ENCODE data around the gene KLHL1. TPM values are rescaled to one million over a fixed set of nuclear protein-coding genes. Genes with fewer than 3 reads are reported as not detected.

Gene KLHL1
- polyA plus RNA-seq, 1 experiment = not detected

DNA sequence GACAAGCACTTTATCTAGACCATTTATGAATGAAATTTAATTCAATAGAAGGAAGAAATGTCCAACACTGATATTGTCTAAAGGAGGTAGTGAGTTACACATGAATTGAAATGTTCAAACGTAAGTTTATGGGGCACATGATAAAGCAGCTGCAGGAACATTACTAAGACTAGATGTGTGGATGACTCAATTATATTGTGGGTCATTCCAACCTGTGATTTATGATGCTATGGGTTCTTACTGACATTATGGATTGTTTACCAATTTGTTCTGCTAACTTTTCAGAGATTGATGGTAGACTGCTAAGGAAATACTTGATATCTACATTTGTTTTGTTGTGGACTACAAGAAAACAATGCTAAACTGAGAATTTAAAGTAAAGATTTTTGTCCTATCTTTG, 56.7 kb downstream of the KLHL1 start:
- ChIA-PET POLR2A (no interaction called here), CTCF (no interaction called here)
- Histone ChIP-seq H3K4me3 (ENCODE audit: low read depth, low read length) (no peak overlapping the region), H3K9me3 (ENCODE audit: control insufficient read depth, insufficient read depth, low read length) (peaks cover 3% of the 10 kb centered on the region; the same call in 1 of the 2 replicates), H3K27me3 (ENCODE audit: control insufficient read depth, insufficient read depth, low read length) (no peaks in the 10 kb centered on the region), H3K27ac (ENCODE audit: low read depth, low read length) (no peak overlapping the region)
- DNase-seq (ENCODE audit: low read depth, low spot score) = no peak
- TF ChIP-seq, protein P1, sequence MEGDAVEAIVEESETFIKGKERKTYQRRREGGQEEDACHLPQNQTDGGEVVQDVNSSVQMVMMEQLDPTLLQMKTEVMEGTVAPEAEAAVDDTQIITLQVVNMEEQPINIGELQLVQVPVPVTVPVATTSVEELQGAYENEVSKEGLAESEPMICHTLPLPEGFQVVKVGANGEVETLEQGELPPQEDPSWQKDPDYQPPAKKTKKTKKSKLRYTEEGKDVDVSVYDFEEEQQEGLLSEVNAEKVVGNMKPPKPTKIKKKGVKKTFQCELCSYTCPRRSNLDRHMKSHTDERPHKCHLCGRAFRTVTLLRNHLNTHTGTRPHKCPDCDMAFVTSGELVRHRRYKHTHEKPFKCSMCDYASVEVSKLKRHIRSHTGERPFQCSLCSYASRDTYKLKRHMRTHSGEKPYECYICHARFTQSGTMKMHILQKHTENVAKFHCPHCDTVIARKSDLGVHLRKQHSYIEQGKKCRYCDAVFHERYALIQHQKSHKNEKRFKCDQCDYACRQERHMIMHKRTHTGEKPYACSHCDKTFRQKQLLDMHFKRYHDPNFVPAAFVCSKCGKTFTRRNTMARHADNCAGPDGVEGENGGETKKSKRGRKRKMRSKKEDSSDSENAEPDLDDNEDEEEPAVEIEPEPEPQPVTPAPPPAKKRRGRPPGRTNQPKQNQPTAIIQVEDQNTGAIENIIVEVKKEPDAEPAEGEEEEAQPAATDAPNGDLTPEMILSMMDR (IDR thresholded peaks at IDR 0.05; ENCODE audit: low read depth, low read length) = no peak

DNA sequence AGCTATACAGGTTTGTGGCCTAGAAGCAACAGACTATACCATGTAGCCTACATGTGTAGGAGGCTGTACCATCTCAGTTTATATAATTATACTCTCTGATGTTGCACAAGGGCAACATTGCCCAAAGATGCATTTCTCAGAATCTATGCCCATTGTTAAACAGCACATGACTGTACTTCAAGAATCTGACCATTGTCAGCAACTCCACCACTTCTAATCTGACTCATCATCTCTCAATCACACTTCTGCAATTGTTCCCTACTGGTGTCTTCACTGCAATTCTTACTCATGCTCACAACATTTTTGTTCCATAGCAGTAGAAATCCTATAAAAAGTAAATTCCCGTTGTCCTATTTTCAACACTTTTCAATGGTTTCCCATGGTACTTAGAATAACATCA, 64.6 kb downstream of the KLHL1 start:
- Histone ChIP-seq H3K27me3 (ENCODE audit: control insufficient read depth, insufficient read depth, low read length) (no peaks in the 10 kb centered on the region), H3K9me3 (ENCODE audit: control insufficient read depth, insufficient read depth, low read length) (peaks cover 13% of the 10 kb centered on the region), H3K27ac (ENCODE audit: low read depth, low read length) (no peak overlapping the region), H3K4me3 (ENCODE audit: low read depth, low read length) (no peak overlapping the region)
- no peak for DNase-seq (ENCODE audit: low read depth, low spot score)
- POLR2A ChIA-PET = no interaction called here
- CTCF ChIA-PET = no interaction called here
- TF ChIP-seq, protein P1 (IDR thresholded peaks at IDR 0.05; ENCODE audit: low read depth, low read length) = no peak

DNA sequence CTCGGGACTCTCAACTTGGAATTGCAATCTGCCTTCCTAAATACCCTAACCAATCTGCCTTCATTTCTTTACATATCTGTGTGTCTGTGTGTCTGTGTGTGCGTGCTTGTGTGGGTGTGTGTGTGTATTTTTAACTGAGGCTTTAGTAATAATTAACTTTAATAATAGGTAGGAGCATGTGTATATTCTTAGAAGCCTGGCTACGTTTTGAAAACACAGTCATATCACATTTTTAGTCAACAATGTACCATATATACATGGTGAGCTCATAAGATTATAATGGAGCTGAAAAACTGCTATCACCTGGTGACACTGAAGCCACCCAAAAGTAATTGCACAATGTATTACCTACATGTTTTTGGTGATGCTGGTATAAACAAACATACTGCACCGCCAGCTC, 66.1 kb downstream of the KLHL1 start:
- peaks cover 10% of the 10 kb centered on the region for H3K9me3 ChIP-seq (ENCODE audit: control insufficient read depth, insufficient read depth, low read length)
- TF ChIP-seq, protein P1 (IDR thresholded peaks at IDR 0.05; ENCODE audit: low read depth, low read length) = no peak
- POLR2A ChIA-PET = no interaction called here
- H3K27ac ChIP-seq (ENCODE audit: low read depth, low read length) = no peak overlapping the region
- CTCF ChIA-PET = no interaction called here
- H3K4me3 ChIP-seq (ENCODE audit: low read depth, low read length) = no peak overlapping the region
- H3K27me3 ChIP-seq (ENCODE audit: control insufficient read depth, insufficient read depth, low read length) = no peaks in the 10 kb centered on the region
- DNase-seq (ENCODE audit: low read depth, low spot score) = no peak

DNA sequence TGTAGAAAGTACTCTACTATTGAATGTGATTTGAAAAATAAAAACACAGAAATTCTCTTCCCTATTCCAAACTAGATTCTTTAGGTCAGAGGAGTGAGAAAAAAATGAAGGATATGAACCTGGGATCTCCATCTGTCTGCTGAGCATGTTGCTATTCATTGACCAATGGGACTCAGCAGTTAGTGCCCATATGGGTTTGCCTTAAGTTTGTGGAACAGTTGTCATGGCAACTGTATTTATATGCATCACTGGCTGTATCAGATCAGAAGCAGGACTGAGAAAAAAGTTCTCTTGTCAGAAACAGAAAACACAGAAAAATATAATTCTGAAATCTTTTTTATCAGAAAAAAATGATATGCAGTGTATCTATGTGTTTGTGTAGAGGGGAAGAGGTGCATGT, 74.0 kb downstream of the KLHL1 start:
- TF ChIP-seq, protein P1 (IDR thresholded peaks at IDR 0.05; ENCODE audit: low read depth, low read length) = no peak
- no peak overlapping the region for H3K27ac ChIP-seq (ENCODE audit: low read depth, low read length)
- peaks cover 11% of the 10 kb centered on the region for H3K9me3 ChIP-seq (ENCODE audit: control insufficient read depth, insufficient read depth, low read length)
- DNase-seq (ENCODE audit: low read depth, low spot score) = no peak
- H3K4me3 ChIP-seq (ENCODE audit: low read depth, low read length) = no peak overlapping the region
- H3K27me3 ChIP-seq (ENCODE audit: control insufficient read depth, insufficient read depth, low read length) = no peaks in the 10 kb centered on the region
- ChIA-PET CTCF (no interaction called here), POLR2A (no interaction called here)

DNA sequence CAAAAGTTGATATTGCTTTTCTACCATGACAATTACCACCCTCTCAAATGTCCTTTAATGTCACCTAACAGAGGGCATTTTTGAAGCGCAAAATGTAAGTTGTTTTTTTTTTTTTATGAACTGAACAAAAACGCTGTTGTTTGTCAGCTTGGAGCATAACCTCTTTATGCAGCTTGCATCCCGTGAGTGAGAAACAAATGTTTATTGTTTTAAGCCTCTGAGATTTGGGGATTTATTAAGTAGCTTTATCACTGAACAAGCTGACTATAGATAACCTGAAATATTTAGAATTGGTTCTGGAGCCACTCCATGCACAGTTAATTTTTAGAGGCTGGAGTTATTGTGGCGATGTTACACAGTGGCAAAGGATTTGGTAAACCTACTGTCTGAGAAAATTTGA, 80.7 kb downstream of the KLHL1 start:
- DNase-seq (ENCODE audit: low read depth, low spot score) = no peak
- H3K27ac ChIP-seq (ENCODE audit: low read depth, low read length) = no peak overlapping the region
- H3K27me3 ChIP-seq (ENCODE audit: control insufficient read depth, insufficient read depth, low read length) = no peaks in the 10 kb centered on the region
- CTCF ChIA-PET = no interaction called here
- no peaks in the 10 kb centered on the region; the same call in 1 of the 2 replicates for H3K9me3 ChIP-seq (ENCODE audit: control insufficient read depth, insufficient read depth, low read length)
- TF ChIP-seq, protein P1 (IDR thresholded peaks at IDR 0.05; ENCODE audit: low read depth, low read length) = no peak
- H3K4me3 ChIP-seq (ENCODE audit: low read depth, low read length) = no peak overlapping the region
- POLR2A ChIA-PET = no interaction called here
